ENCODE results near the gene SIPA1L3.

The SIPA1L3 gene

GRCh38 chr19:37899453-37899852, 7.6 kb upstream of the SIPA1L3 start (continued):
- TF ChIP-seq ZBTB7A (tag by site-specific recombination; IDR thresholded peaks at IDR 0.05; ENCODE audit: low read depth) (0 out of 2 replicates have a peak, but pooled peaks have one; percentile 30), ZNF560 (tag by site-specific recombination; IDR thresholded peaks at IDR 0.05; ENCODE audit: borderline replicate concordance) (no peak)
- TF ChIP-seq, protein P1, sequence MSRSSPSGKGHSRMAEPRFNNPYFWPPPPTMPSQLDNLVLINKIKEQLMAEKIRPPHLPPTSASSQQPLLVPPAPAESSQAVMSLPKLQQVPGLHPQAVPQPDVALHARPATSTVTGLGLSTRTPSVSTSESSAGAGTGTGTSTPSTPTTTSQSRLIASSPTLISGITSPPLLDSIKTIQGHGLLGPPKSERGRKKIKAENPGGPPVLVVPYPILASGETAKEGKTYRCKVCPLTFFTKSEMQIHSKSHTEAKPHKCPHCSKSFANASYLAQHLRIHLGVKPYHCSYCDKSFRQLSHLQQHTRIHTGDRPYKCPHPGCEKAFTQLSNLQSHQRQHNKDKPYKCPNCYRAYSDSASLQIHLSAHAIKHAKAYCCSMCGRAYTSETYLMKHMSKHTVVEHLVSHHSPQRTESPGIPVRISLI (tag by site-specific recombination; IDR thresholded peaks at IDR 0.05): peak; percentile 84; the same call in 1 of the 2 replicates

DNA sequence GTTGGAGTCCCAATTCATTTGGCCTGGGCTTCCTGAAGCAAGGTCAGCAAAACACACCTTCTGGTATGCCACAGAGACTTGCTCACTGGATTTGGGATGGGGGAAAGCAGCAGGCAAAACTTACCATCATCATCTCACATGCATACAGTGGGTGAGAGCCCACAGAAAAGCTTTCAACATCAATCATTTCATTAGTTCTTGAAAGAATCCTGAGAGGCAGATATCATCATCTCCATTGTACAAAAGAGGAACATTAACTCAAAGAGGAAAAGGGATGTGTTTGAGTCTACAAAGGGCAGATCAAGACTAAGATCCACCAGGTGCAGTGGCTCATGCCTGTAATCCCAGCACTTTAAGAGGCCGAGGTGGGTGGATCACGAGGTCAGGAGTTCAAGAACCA, 7.0 kb upstream of the SIPA1L3 start:
- ChIA-PET POLR2A (interaction anchor here (0.7 kb wide), 2 partner anchors 405 to 1448 kb away, joined by 3 to 6 read pairs; no protein-coding TSS in a partner anchor), CTCF (interaction anchor here (0.6 to 14.3 kb wide), 10 partner anchors 18 to 503 kb away, joined by 3 to 316 read pairs (median 4); partner anchors contain the start of genes FAM98C and GGN)
- H3K36me3 ChIP-seq (ENCODE audit: control insufficient read depth in 2 of 2, insufficient read depth in 1 of 2, low read length in 2 of 2): no peaks in the 10 kb centered on the region; a peak in 1 of 3 replicates
- no peaks in the 10 kb centered on the region for H3K9me3 ChIP-seq (ENCODE audit: control insufficient read depth, insufficient read depth, low read depth, low read length)
- no peak for TF ChIP-seq ZNF239 (tag by site-specific recombination; IDR thresholded peaks at IDR 0.05)
- no peak for TF ChIP-seq CTCF (tag by site-specific recombination; IDR thresholded peaks at IDR 0.05)
- TF ChIP-seq ZNF626 (tag by site-specific recombination; IDR thresholded peaks at IDR 0.05): no peak
- no peak for TF ChIP-seq ZNF121 (tag by site-specific recombination; IDR thresholded peaks at IDR 0.05)
- TF ChIP-seq, protein P2, sequence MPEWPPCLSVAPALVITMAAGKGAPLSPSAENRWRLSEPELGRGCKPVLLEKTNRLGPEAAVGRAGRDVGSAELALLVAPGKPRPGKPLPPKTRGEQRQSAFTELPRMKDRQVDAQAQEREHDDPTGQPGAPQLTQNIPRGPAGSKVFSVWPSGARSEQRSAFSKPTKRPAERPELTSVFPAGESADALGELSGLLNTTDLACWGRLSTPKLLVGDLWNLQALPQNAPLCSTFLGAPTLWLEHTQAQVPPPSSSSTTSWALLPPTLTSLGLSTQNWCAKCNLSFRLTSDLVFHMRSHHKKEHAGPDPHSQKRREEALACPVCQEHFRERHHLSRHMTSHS (tag by site-specific recombination; IDR thresholded peaks at IDR 0.05): no peak
- no peak for TF ChIP-seq ZNF10 (tag by site-specific recombination; IDR thresholded peaks at IDR 0.05)
- no peak for TF ChIP-seq ZNF354C (tag by site-specific recombination; IDR thresholded peaks at IDR 0.05; ENCODE audit: borderline replicate concordance, low read depth)
- TF ChIP-seq ZNF341 (tag by site-specific recombination; IDR thresholded peaks at IDR 0.05; ENCODE audit: low read depth): no peak
- TF ChIP-seq BCL11A (tag by site-specific recombination; IDR thresholded peaks at IDR 0.05; ENCODE audit: low read depth): no peak
- no peak for TF ChIP-seq ZNF514 (tag by site-specific recombination; IDR thresholded peaks at IDR 0.05)
- no peak for TF ChIP-seq ZNF704 (tag by site-specific recombination; IDR thresholded peaks at IDR 0.05)
- no peak for TF ChIP-seq ZNF654 (tag by site-specific recombination; IDR thresholded peaks at IDR 0.05; ENCODE audit: low read depth)
- no peak for TF ChIP-seq ZNF433 (tag by site-specific recombination; IDR thresholded peaks at IDR 0.05; ENCODE audit: low read depth)
- TF ChIP-seq ZNF223 (tag by site-specific recombination; IDR thresholded peaks at IDR 0.05): no peak
- TF ChIP-seq ZSCAN4 (tag by site-specific recombination; IDR thresholded peaks at IDR 0.05): no peak
- TF ChIP-seq, protein P3, sequence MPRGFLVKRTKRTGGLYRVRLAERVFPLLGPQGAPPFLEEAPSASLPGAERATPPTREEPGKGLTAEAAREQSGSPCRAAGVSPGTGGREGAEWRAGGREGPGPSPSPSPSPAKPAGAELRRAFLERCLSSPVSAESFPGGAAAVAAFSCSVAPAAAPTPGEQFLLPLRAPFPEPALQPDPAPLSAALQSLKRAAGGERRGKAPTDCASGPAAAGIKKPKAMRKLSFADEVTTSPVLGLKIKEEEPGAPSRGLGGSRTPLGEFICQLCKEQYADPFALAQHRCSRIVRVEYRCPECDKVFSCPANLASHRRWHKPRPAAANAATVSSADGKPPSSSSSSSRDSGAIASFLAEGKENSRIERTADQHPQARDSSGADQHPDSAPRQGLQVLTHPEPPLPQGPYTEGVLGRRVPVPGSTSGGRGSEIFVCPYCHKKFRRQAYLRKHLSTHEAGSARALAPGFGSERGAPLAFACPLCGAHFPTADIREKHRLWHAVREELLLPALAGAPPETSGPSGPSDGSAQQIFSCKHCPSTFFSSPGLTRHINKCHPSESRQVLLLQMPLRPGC (tag by site-specific recombination; IDR thresholded peaks at IDR 0.05): no peak
- TF ChIP-seq, protein P4, sequence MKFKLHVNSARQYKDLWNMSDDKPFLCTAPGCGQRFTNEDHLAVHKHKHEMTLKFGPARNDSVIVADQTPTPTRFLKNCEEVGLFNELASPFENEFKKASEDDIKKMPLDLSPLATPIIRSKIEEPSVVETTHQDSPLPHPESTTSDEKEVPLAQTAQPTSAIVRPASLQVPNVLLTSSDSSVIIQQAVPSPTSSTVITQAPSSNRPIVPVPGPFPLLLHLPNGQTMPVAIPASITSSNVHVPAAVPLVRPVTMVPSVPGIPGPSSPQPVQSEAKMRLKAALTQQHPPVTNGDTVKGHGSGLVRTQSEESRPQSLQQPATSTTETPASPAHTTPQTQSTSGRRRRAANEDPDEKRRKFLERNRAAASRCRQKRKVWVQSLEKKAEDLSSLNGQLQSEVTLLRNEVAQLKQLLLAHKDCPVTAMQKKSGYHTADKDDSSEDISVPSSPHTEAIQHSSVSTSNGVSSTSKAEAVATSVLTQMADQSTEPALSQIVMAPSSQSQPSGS (tag by site-specific recombination; IDR thresholded peaks at IDR 0.05; ENCODE audit: low read depth): no peak
- no peak for TF ChIP-seq ZBTB8A (tag by site-specific recombination; IDR thresholded peaks at IDR 0.05)
- TF ChIP-seq ZNF426 (tag by site-specific recombination; IDR thresholded peaks at IDR 0.05): no peak
- no peak for TF ChIP-seq ZNF2 (tag by site-specific recombination; IDR thresholded peaks at IDR 0.05)
- H3K4me1 ChIP-seq (ENCODE audit: control insufficient read depth, insufficient read depth, low read length): no peaks in the 10 kb centered on the region
- H3K27ac ChIP-seq (ENCODE audit: extremely low read depth, low read depth, low read length): no peak overlapping the region
- no peak overlapping the region for H3K4me3 ChIP-seq (ENCODE audit: low read depth, low read length)
